CD14-positive monocyte (primary cell): Measurements from ENCODE around the gene SEMA4A. TPM values are rescaled to one million over a fixed set of nuclear protein-coding genes. Genes with fewer than 3 reads are reported as not detected.

ENCODE experiments used
- DNase-seq, 3 donors: peaks; one replicate each; pipeline ENCODE4 v3.0.0-alpha.2; 2011 to 2022
- H2AFZ ChIP-seq: 2 replicates; pipeline ENCODE4 v1.6.0; 2012; ENCODE audit warnings: mild to moderate bottlenecking, low read depth, low read length, inconsistent platforms; ENCODE audit not compliant: insufficient read depth, poor library complexity, severe bottlenecking
- H3K27ac ChIP-seq, 2 donors: 1 replicate in 1 of 2; 2 replicates in 1 of 2; pipeline ENCODE4 v1.5.1; 2012 to 2013; ENCODE audit warnings: low read length in 2 of 2, control low read depth in 1 of 2, inconsistent platforms in 1 of 2, low read depth in 1 of 2, mild to moderate bottlenecking in 1 of 2
- H3K27me3 ChIP-seq, 2 donors: one replicate each; pipeline versions ENCODE4 v1.6.0 to v1.6.1; 2011 to 2013; ENCODE audit warnings: low read length in 2 of 2; ENCODE audit not compliant: control insufficient read depth in 2 of 2, insufficient read depth in 2 of 2
- H3K36me3 ChIP-seq, 2 donors: replicated peaks in 1 of 2; 1 replicate in 1 of 2; 2 replicates in 1 of 2; pipeline versions ENCODE4 v1.5.1 to v1.6.1; 2012 to 2013; ENCODE audit warnings: low read length in 2 of 2, control low read depth in 1 of 2, inconsistent platforms in 1 of 2, mild to moderate bottlenecking in 1 of 2; ENCODE audit not compliant: insufficient read depth in 2 of 2, control insufficient read depth in 1 of 2
- H3K4me1 ChIP-seq, 2 donors: 1 replicate in 1 of 2; 2 replicates in 1 of 2; pipeline versions ENCODE4 v1.5.1 to v1.6.1; 2012 to 2013; ENCODE audit warnings: low read length in 2 of 2, control low read depth in 1 of 2, inconsistent platforms in 1 of 2, mild to moderate bottlenecking in 1 of 2, moderate library complexity in 1 of 2; ENCODE audit not compliant: insufficient read depth in 2 of 2, control insufficient read depth in 1 of 2
- H3K4me2 ChIP-seq: replicated peaks from 2 replicates; pipeline ENCODE3; 2012; ENCODE audit warnings: low read length, moderate library complexity, mild to moderate bottlenecking; ENCODE audit not compliant: poor library complexity, severe bottlenecking; ENCODE audit errors: extremely low read depth
- H3K4me3 ChIP-seq, 3 experiments: fragments of 200-600 bp in 1 of 3; sonication (generic) in 1 of 3; replicated peaks in 1 of 3; 1 replicate in 2 of 3; 2 replicates in 1 of 3; pipeline ENCODE4 v1.5.1; 2011 to 2013; ENCODE audit warnings: low read length in 3 of 3, mild to moderate bottlenecking in 3 of 3, control low read depth in 2 of 3, low read depth in 2 of 3, inconsistent platforms in 1 of 3, moderate library complexity in 1 of 3
- H3K79me2 ChIP-seq: 2 replicates; pipeline ENCODE4 v1.6.0; 2012; ENCODE audit warnings: mild to moderate bottlenecking, control low read depth, inconsistent platforms, low read length, moderate library complexity; ENCODE audit not compliant: insufficient read depth
- H3K9ac ChIP-seq: 2 replicates; pipeline ENCODE4 v1.6.0; 2017; ENCODE audit warnings: low read length, mild to moderate bottlenecking; ENCODE audit not compliant: insufficient read depth, poor library complexity, severe bottlenecking
- H3K9me3 ChIP-seq, 2 donors: replicated peaks in 1 of 2; 1 replicate in 1 of 2; 2 replicates in 1 of 2; pipeline versions ENCODE4 v1.5.1 to v1.6.1; 2012 to 2013; ENCODE audit warnings: low read length in 2 of 2, control low read depth in 1 of 2; ENCODE audit not compliant: control insufficient read depth in 1 of 2, insufficient read depth in 1 of 2
- H4K20me1 ChIP-seq: 2 replicates; pipeline ENCODE4 v1.6.0; 2012; ENCODE audit warnings: mild to moderate bottlenecking, low read length, control low read depth, moderate library complexity; ENCODE audit not compliant: insufficient read depth
- H3K27ac Mint-ChIP-seq, 7 donors: one replicate each; pipeline ENCODE4 v1.8.0; 2020; ENCODE audit warnings: mild to moderate bottlenecking in 7 of 7, mixed read lengths in 7 of 7, moderate library complexity in 6 of 7, inconsistent platforms in 2 of 7
- H3K27me3 Mint-ChIP-seq, 3 donors: one replicate each; pipeline ENCODE4 v1.8.0; 2021 to 2022; ENCODE audit warnings: low read depth in 3 of 3, mild to moderate bottlenecking in 3 of 3, mixed read lengths in 3 of 3, moderate library complexity in 3 of 3, inconsistent platforms in 1 of 3
- H3K36me3 Mint-ChIP-seq, 2 donors: one replicate each; pipeline ENCODE4 v1.8.0; 2020; ENCODE audit warnings: mixed read lengths in 2 of 2, inconsistent platforms in 1 of 2, mild to moderate bottlenecking in 1 of 2
- H3K4me1 Mint-ChIP-seq: one replicate; pipeline ENCODE4 v1.8.0; 2020; ENCODE audit warnings: mild to moderate bottlenecking, mixed read lengths
- H3K4me3 Mint-ChIP-seq, 2 donors: one replicate each; pipeline ENCODE4 v1.8.0; 2020; ENCODE audit warnings: mild to moderate bottlenecking in 2 of 2, mixed read lengths in 2 of 2, moderate library complexity in 1 of 2
- H3K9me3 Mint-ChIP-seq, 7 donors: one replicate each; pipeline ENCODE4 v1.8.0; 2020 to 2022; ENCODE audit warnings: mixed read lengths in 7 of 7, mild to moderate bottlenecking in 6 of 7, moderate library complexity in 6 of 7, inconsistent platforms in 2 of 7
- CTCF ChIP-seq: fragments of 200-600 bp; IDR thresholded peaks from one replicate; pipeline ENCODE4 v1.8.0; 2022; ENCODE audit warnings: antibody characterized with exemption, mild to moderate bottlenecking
- WGBS: methylation state at CpG from one replicate; pipeline ENCODE4 v1.1.5; 2013; ENCODE audit warnings: missing lambda C conversion rate; ENCODE audit not compliant: insufficient coverage; 5-methylcytosine and 5-hydroxymethylcytosine counted together
- intact Hi-C, 2 donors: fragments of 100-400 bp; cut with micrococcal nuclease; formaldehyde crosslinking; loops; one replicate each; pipeline versions ENCODE4 v1.15.0 to v1.15.1; 2023
- polyA plus RNA-seq, 3 donors: library from polyadenylated mRNA; depleted of rRNA in 1 of 3; unstranded in 2 of 3; stranded (reverse) in 1 of 3; fragments of 300-500 nt in 2 of 3; fragments of >200 nt in 1 of 3; fragmentation: Illumina TruSeq in 2 of 3; gene quantifications; 1 replicate in 2 of 3; 2 replicates in 1 of 3; pipeline ENCODE4 v1.2.3, GENCODE V29; 2012 to 2021

SEMA4A gene
- polyA plus RNA-seq, 3 donors, result 72.3 to 121 (median 116) TPM

GRCh38 chr1:156129687-156130577 is 23.5 kb upstream of the SEMA4A start:
- Histone ChIP-seq H3K9ac (no peak overlapping the region), H3K79me2 (no peaks in the 10 kb centered on the region), H3K4me1 (peaks cover 42 to 46% of the 10 kb centered on the region in 2 donors), H4K20me1 (peaks cover 8% of the 10 kb centered on the region), H3K36me3 (no peaks in the 10 kb centered on the region), H2AFZ (no peak overlapping the region), H3K27ac (no peak overlapping the region), H3K4me3 (no peak overlapping the region), H3K4me2 (no peak overlapping the region), H3K9me3 (peaks cover 0 to 4% of the 10 kb centered on the region in 2 donors), H3K27me3 (peaks cover 30 to 89% of the 10 kb centered on the region in 2 donors)
- H3K9me3 Mint-ChIP-seq, result peaks cover 0 to 15% (median 3%) of the 10 kb centered on the region in 7 donors
- H3K36me3 Mint-ChIP-seq, result peaks cover 8 to 20% of the 10 kb centered on the region in 2 donors
- peak overlapping the region in 6 of 7 donors; percentile 23 to 86 (median 78) for H3K27ac Mint-ChIP-seq
- intact Hi-C loops, result loop anchor here (1.0 to 2.0 kb wide), 2 partner anchors 33 to 40 kb away; no protein-coding TSS in a partner anchor
- 52% methylated on average over 7 of the region's 7 CpGs for WGBS
- DNase-seq, result peak; percentile 75 to 92 (median 86)
- H3K4me3 Mint-ChIP-seq, result peak overlapping the region in 1 of 2 donors; percentile 82
- H3K4me1 Mint-ChIP-seq, result peaks cover 51% of the 10 kb centered on the region
- TF ChIP-seq CTCF, result peak; percentile 97
- H3K27me3 Mint-ChIP-seq, result peaks cover 80 to 95% (median 93%) of the 10 kb centered on the region in 3 donors

- H3K9ac ChIP-seq, result no peak overlapping the region
- no peak overlapping the region for H3K4me2 ChIP-seq
- Mint-ChIP-seq H3K27ac (peak overlapping the region in 3 of 7 donors; percentile 2 to 85 (median 38)), H3K4me3 (peak overlapping the region in 1 of 2 donors; percentile 72), H3K4me1 (peaks cover 44% of the 10 kb centered on the region), H3K9me3 (peaks cover 0 to 12% (median 3%) of the 10 kb centered on the region in 7 donors), H3K36me3 (peaks cover 7 to 16% of the 10 kb centered on the region in 2 donors), H3K27me3 (peaks cover 78 to 95% (median 92%) of the 10 kb centered on the region in 3 donors)
- no peak overlapping the region for H3K4me3 ChIP-seq
- intact Hi-C loops, result loop anchor here (1.0 to 2.0 kb wide), 2 partner anchors 34 to 40 kb away; no protein-coding TSS in a partner anchor
- H4K20me1 ChIP-seq, result peaks cover 8% of the 10 kb centered on the region
- TF ChIP-seq CTCF, result peak; percentile 64
- DNase-seq, result no peak
- H3K9me3 ChIP-seq, result peaks cover 0 to 4% of the 10 kb centered on the region in 2 donors
- H3K36me3 ChIP-seq, result no peaks in the 10 kb centered on the region
- peaks cover 31 to 89% of the 10 kb centered on the region in 2 donors for H3K27me3 ChIP-seq
- H3K27ac ChIP-seq, result no peak overlapping the region
- no peak overlapping the region for H2AFZ ChIP-seq
- peaks cover 37 to 40% of the 10 kb centered on the region in 2 donors for H3K4me1 ChIP-seq
- 96% methylated on average over 4 of the region's 6 CpGs for WGBS
- H3K79me2 ChIP-seq, result no peaks in the 10 kb centered on the region
These were observed 22.8 kb upstream of the SEMA4A start for GRCh38 chr1:156130578-156130942.
